CD4-positive, alpha-beta T cell (primary cell): ENCODE results near the gene CDC14B. TPM values are rescaled to one million over a fixed set of nuclear protein-coding genes. Genes with fewer than 3 reads are reported as not detected.

Experiments
- ATAC-seq: fragments of 200-7000 bp; cut with Tn5 transposase; one replicate; pipeline ENCODE4 v1.10.0; 2022; ENCODE audit warnings: mild to moderate bottlenecking; ENCODE audit not compliant: poor library complexity
- CTCF ChIA-PET: fragments of 350-600 bp; sonication (Branson Sonifier 250); formaldehyde crosslinking; loops from one replicate; lab custom pipeline; 2021; ENCODE audit warnings: antibody characterized with exemption, inconsistent platforms; lab: Charles Lee
- POLR2A ChIA-PET: fragments of 350-600 bp; sonication (Branson Sonifier 250); formaldehyde crosslinking; loops from one replicate; lab custom pipeline; 2021; ENCODE audit warnings: antibody characterized with exemption, inconsistent platforms; lab: Charles Lee
- DNase-seq, 14 experiments: peaks; one replicate each; pipeline ENCODE4 v3.0.0-alpha.2; 2013 to 2020; ENCODE audit warnings: mixed read lengths in 2 of 14
- H3K27ac ChIP-seq, 2 donors: one replicate each; pipeline versions ENCODE4 v1.5.1 to v1.7.0; 2013; ENCODE audit warnings: low read length in 2 of 2, low read depth in 1 of 2, mild to moderate bottlenecking in 1 of 2
- H3K27me3 ChIP-seq, 2 experiments: 1 replicate in 1 of 2; 2 replicates in 1 of 2; pipeline versions ENCODE4 v1.6.1 to v1.7.0; 2013; ENCODE audit warnings: low read length in 2 of 2, control low read depth in 1 of 2, mild to moderate bottlenecking in 1 of 2, moderate library complexity in 1 of 2; ENCODE audit not compliant: insufficient read depth in 2 of 2, control insufficient read depth in 1 of 2
- H3K36me3 ChIP-seq: one replicate; pipeline ENCODE4 v1.6.1; 2013; ENCODE audit warnings: low read length, control low read depth; ENCODE audit not compliant: insufficient read depth
- H3K4me1 ChIP-seq: one replicate; pipeline ENCODE4 v1.6.1; 2013; ENCODE audit warnings: low read length, control low read depth; ENCODE audit not compliant: insufficient read depth
- H3K4me3 ChIP-seq: one replicate; pipeline ENCODE4 v1.5.1; 2013; ENCODE audit warnings: mild to moderate bottlenecking, low read length, moderate library complexity
- H3K9me3 ChIP-seq, 2 experiments: 1 replicate in 1 of 2; 2 replicates in 1 of 2; pipeline versions ENCODE4 v1.6.1 to v1.7.0; 2013; ENCODE audit warnings: low read length in 2 of 2, mild to moderate bottlenecking in 2 of 2, control low read depth in 1 of 2, moderate library complexity in 1 of 2; ENCODE audit not compliant: control insufficient read depth in 1 of 2, insufficient read depth in 1 of 2
- H3K27ac Mint-ChIP-seq: one replicate; pipeline ENCODE4 v1.8.0; 2020; ENCODE audit warnings: mixed read lengths
- H3K27me3 Mint-ChIP-seq: one replicate; pipeline ENCODE4 v1.8.0; 2021; ENCODE audit warnings: mixed read lengths
- H3K36me3 Mint-ChIP-seq: one replicate; pipeline ENCODE4 v1.8.0; 2021; ENCODE audit warnings: low read depth, mixed read lengths
- H3K4me1 Mint-ChIP-seq: one replicate; pipeline ENCODE4 v1.8.0; 2021; ENCODE audit warnings: low read depth, mixed read lengths
- H3K4me3 Mint-ChIP-seq: one replicate; pipeline ENCODE4 v1.8.0; 2020; ENCODE audit warnings: mild to moderate bottlenecking, mixed read lengths
- H3K9me3 Mint-ChIP-seq: one replicate; pipeline ENCODE4 v1.8.0; 2020; ENCODE audit warnings: mixed read lengths
- intact Hi-C, 2 experiments: fragments of 100-400 bp; cut with DNase I in 1 of 2; cut with micrococcal nuclease in 1 of 2; formaldehyde crosslinking; loops; one replicate each; pipeline versions ENCODE4 v1.15.1 to v1.9.0; 2023 to 2025; cut with DNase I, micrococcal nuclease
- total RNA-seq, 174 experiments: library from RNA in 2 of 174; stranded (reverse) in 2 of 174; gene quantifications; one replicate each; pipeline ENCODE4 v1.2.3 and lab custom pipeline; 2021 to 2026
- TF ChIP-seq, protein P1 (sequence below): fragments of 200-600 bp; IDR thresholded peaks from one replicate; pipeline ENCODE4 v1.8.0; 2022; ENCODE audit warnings: antibody characterized with exemption, mild to moderate bottlenecking

CDC14B gene
- total RNA-seq, 2 experiments from 2014 or later = 3.5 TPM

DNA sequence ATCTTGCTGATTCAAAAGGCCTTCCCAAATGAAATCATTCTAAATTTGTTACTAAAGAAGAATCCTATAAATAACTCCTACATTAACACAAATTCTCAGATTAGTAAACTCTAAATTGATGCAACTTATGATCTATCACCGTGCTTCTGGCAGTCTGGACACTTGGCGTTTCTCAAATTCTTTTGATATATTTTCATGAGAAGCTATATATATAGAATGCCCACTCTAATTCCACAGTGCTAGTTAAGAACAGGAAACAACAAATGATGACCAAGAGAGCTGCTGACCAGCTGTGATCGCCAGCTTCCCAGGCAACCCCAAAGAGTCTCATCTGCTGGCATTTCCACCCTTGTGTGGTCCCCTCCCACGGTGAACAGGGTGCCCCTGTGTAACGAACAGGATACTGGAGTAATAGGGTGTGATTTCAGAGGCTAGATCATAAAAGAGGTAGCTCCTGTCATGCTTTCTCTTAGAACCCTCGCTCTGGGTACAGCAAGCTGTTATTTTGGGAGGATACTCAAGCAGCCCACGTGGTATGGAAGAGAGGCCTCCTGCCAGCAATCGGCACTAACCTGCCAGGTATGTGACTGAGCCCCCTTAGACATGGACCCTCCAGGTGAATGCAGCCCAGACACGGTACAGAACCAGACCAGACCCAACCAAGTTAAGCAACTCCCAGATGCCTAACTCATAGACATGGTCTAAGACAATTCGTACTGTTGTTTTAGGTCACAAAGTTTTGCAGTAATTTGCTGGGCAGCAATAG is 64.7 kb downstream of the CDC14B start:
- peaks cover 25% of the 10 kb centered on the region for H3K36me3 Mint-ChIP-seq
- ChIA-PET CTCF (no interaction called here), POLR2A (no interaction called here)
- no peaks in the 10 kb centered on the region for H3K4me1 ChIP-seq
- H3K27ac ChIP-seq = no peak overlapping the region
- intact Hi-C loops = no loop called here
- DNase-seq = no peak
- peaks cover 5% of the 10 kb centered on the region for H3K36me3 ChIP-seq
- no peak overlapping the region for H3K27ac Mint-ChIP-seq
- no peaks in the 10 kb centered on the region for H3K4me1 Mint-ChIP-seq
- H3K4me3 ChIP-seq = no peak overlapping the region
- H3K27me3 ChIP-seq = no peaks in the 10 kb centered on the region
- no peak for ATAC-seq
- no peak overlapping the region for H3K4me3 Mint-ChIP-seq
- no peaks in the 10 kb centered on the region for H3K27me3 Mint-ChIP-seq
- H3K9me3 Mint-ChIP-seq = no peaks in the 10 kb centered on the region
- TF ChIP-seq, protein P1, sequence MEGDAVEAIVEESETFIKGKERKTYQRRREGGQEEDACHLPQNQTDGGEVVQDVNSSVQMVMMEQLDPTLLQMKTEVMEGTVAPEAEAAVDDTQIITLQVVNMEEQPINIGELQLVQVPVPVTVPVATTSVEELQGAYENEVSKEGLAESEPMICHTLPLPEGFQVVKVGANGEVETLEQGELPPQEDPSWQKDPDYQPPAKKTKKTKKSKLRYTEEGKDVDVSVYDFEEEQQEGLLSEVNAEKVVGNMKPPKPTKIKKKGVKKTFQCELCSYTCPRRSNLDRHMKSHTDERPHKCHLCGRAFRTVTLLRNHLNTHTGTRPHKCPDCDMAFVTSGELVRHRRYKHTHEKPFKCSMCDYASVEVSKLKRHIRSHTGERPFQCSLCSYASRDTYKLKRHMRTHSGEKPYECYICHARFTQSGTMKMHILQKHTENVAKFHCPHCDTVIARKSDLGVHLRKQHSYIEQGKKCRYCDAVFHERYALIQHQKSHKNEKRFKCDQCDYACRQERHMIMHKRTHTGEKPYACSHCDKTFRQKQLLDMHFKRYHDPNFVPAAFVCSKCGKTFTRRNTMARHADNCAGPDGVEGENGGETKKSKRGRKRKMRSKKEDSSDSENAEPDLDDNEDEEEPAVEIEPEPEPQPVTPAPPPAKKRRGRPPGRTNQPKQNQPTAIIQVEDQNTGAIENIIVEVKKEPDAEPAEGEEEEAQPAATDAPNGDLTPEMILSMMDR = no peak
- H3K9me3 ChIP-seq = no peaks in the 10 kb centered on the region

DNA sequence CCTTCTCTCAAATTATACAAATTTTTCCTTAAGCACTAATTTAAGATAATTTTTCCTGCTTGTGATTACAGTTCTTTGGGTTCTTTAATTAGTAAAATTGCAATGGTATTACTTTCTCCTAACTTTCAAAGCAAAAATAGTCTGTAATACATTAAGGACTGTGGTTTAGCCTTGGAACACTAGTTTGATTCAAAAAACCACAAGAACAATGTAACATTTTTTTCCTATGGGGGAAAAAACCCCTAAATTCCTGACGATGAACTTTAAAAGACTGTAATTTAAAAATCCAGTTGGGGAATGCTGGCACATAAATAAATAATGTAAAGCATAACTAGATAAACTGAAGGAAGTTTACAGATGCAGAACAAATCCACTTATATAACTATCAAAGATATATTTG is 65.3 kb downstream of the CDC14B start:
- Mint-ChIP-seq H3K36me3 (peaks cover 20% of the 10 kb centered on the region), H3K4me3 (no peak overlapping the region), H3K27ac (no peak overlapping the region), H3K9me3 (no peaks in the 10 kb centered on the region), H3K27me3 (no peaks in the 10 kb centered on the region), H3K4me1 (no peaks in the 10 kb centered on the region)
- Histone ChIP-seq H3K4me3 (no peak overlapping the region), H3K27me3 (no peaks in the 10 kb centered on the region), H3K9me3 (no peaks in the 10 kb centered on the region), H3K36me3 (peaks cover 5% of the 10 kb centered on the region), H3K4me1 (no peaks in the 10 kb centered on the region), H3K27ac (no peak overlapping the region)
- TF ChIP-seq, protein P1 = no peak
- intact Hi-C loops = no loop called here
- ATAC-seq (no peak), DNase-seq (no peak)
- POLR2A ChIA-PET = no interaction called here
- CTCF ChIA-PET = no interaction called here

- ChIA-PET POLR2A (interaction anchor here (0.6 kb wide), 1 partner anchor 257 kb away, joined by 3 read pairs; no protein-coding TSS in a partner anchor), CTCF (no interaction called here)
- ATAC-seq (no peak), DNase-seq (no peak)
- Mint-ChIP-seq H3K4me3 (no peak overlapping the region), H3K36me3 (peaks cover 11% of the 10 kb centered on the region), H3K9me3 (no peaks in the 10 kb centered on the region), H3K27me3 (no peaks in the 10 kb centered on the region), H3K4me1 (no peaks in the 10 kb centered on the region), H3K27ac (no peak overlapping the region)
- TF ChIP-seq, protein P1 = no peak
- H3K36me3 ChIP-seq = peaks cover 5% of the 10 kb centered on the region
- H3K4me3 ChIP-seq = no peak overlapping the region
- no peak overlapping the region for H3K27ac ChIP-seq
- H3K4me1 ChIP-seq = no peaks in the 10 kb centered on the region
- no peaks in the 10 kb centered on the region for H3K9me3 ChIP-seq
- H3K27me3 ChIP-seq = no peaks in the 10 kb centered on the region
- intact Hi-C loops = no loop called here
Observed at GRCh38 chr9:96553070-96553469, 66.6 kb downstream of the CDC14B start.
